T47D (cell line): Measurements from ENCODE around the gene ANKFN1.
"Not testable (repeated sequence)": the region's sequence is repeated elsewhere in the genome, so short reads cannot be mapped to it uniquely, and the experiment has no call there.

Experiments
- DNase-seq, 2 experiments: peaks; one replicate each; pipeline versions ENCODE4 v3.0.0 to v3.0.0-alpha.2; 2011 to 2012; ENCODE audit warnings: low read depth in 1 of 2, low spot score in 1 of 2
- JUND ChIP-seq: IDR thresholded peaks from 2 replicates; pipeline ENCODE4 v1.6.1; 2012; ENCODE audit warnings: low read depth
- in situ Hi-C: cut with HindIII; loops from 2 replicates; pipeline ENCODE4 v1.10.0; 2016; ENCODE audit warnings: low sequenced_read_pairs, low pct_unique_long_range_greater_than_20kb

ANKFN1 gene

DNA sequence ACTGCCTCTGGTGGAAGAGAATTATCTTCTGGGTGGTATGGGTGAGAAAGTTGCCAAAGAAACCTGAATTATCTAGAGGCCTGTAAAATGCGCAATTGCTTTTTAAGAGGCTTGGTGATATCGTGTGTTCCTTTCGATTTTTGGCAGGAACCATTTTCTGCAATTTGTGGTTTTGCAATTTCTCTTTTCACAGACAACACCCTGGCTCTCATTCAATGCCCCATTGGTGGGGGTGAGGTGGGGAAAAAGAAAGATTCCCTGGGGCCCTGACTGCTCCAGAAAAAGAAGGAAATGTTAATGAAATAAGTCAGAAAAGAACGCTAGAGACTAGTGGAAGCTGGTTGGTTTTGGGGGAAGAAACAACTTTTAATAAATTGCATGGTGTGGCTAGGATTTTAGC, 77.4 kb downstream of the ANKFN1 start:
- DNase-seq: no peak
- TF ChIP-seq JUND: no peak
- in situ Hi-C loops: no loop called here

DNA sequence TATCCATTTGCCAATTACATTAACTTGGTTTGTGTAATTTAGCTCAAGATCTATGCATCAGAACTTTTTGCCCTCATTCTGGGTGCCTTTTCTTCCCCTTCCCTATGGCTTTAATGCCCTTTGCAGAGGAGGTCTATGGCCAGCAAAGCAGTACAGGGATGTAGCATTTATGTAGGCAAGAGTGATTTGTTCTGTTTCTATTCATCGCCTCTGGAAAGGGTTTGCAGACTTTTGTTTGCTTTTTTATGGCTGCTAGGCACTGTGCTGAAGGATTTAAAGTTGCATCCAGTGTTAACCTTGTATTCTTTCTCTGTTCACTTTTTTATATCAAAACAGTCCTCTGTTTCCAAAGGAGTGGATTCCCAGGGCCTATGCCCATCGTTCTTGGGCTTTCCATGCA, 78.0 kb downstream of the ANKFN1 start:
- DNase-seq: no peak
- in situ Hi-C loops: no loop called here
- TF ChIP-seq JUND: no peak

DNA sequence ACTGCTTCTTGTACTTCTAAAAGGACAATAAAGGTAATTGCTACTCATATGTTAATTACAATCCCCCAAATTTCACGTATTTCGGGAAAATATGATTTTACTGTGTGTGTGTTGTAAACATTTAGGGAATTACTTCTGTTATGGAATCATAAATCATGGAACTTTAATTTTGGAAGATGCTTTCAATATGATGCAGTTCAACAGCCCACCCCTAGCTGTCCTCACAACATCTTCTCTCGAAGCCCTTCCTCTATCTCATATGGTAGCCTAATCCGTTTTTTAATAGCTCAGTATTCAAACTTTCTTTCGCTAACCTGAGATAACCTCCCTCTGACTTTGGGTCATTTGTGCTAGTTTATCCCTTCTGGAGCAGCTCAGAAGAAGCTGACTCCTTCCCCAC, 78.4 kb downstream of the ANKFN1 start:
- TF ChIP-seq JUND: no peak
- no peak for DNase-seq
- in situ Hi-C loops: no loop called here

DNA sequence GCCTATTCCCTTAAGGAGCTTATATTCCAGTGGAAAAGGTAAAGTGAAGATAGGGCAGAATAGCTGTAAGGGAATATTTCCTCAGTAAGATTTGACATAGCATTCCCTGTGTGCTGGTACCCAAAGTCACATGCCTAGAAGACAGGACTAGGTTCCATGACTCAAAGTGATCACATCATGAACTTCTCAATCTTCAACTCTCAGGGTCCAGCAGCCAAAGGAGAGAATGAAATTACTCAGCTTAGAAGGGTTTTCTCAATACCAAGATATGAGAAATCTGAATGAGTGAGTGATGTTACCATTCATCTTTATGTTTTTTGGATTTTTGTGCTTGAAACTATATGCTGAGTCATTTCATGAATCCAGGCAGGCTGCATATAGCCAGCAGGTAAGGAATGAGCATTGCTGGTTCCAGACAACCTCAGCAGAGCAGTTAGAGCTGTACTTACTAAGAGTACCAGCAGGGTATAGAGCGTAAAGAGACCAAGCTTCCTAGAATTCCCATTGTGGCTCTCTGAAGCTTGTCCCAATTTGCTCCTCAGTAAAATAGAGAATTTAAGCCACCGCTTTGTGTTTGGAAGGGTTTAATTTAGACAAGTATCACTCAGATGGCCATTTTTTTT, 91.1 kb downstream of the ANKFN1 start:
- no peak for DNase-seq
- in situ Hi-C loops: no loop called here
- TF ChIP-seq JUND: no peak

DNA sequence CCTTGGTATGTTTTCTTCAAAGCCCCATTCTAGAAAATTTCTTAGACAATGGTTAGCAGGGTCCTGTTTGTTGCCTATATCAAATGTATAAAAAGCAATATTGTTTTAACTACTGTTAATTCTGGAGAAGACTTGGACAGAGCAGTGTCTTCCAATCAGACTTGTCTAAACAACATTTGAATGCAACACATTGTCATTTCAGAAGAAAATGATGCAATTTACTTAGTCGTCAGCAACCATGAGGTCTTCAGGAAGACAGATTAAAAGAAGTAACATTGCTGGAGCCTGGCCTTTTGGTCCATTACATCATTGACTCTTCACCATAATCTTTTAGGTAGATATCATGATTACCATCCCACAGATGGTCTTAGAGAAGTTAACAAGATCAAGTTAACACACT, 94.5 kb downstream of the ANKFN1 start:
- TF ChIP-seq JUND: no peak
- in situ Hi-C loops: no loop called here
- DNase-seq: no peak

DNA sequence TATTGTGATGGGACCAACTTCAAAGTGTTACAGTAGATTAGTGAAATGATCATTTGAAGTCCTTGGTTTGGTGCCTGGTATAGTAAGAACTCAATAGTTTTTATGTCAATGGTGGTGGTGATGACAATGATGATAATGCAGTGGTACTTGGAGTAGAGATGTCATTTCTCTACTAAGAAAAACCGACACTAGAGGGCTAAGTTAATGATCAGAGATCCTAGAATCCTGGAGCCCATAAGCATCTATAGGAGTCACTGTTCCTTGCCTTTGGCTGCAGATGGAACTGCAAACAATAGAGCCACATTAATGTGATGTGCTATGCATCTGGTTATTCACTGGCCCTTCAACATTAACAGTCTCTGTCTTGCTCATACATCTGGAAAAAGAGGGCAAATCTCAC, 103.8 kb downstream of the ANKFN1 start:
- no peak for TF ChIP-seq JUND
- no peak for DNase-seq
- in situ Hi-C loops: no loop called here

DNA sequence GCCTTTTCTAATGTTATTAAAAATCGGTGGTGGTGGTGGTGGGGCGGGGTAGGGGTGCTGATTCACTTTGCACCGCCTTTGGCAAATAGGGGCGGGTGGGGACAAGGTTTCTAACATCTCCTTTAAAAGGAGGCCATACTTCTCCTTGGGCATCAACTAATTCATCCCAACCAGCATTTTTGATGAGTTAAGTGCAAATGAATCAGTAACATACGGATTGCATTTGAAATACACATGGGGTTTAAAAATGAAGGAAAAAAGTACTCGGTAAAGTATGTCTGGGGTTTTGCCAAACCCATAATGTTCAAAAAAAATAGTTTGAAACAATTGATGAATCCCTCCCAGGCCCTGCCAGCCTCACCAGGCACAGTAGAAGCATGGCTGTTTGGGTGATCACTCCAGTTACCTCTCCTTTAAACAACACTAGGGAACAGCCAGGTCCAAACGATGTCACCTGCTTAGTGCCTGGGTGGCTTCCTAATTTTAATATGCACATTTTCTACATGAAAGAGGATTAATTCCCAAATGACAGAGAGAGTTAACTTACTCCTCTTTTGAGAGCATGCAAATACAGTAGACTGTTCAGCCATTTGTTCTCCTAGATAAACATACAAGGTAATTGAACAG, 107.2 kb downstream of the ANKFN1 start:
- in situ Hi-C loops: no loop called here
- DNase-seq: no peak
- TF ChIP-seq JUND: no peak

DNA sequence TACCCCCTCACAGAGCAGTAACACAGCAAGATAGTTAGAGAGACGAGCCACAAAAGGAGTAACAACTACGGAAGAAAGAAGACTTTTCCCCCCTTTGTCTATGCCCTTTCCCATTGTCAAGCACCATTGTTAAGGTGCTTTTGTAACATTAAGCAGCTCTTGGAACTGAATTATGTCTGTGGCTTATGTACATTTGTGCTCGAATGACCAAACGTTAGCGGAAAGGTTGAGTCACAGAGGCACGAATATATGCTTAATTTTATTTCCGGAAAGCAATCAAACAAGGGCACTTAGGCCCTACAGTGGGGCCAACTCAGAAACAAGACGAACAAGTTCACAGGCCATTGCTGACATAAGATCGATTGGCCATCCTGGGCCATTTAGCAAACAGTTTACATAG, 109.5 kb downstream of the ANKFN1 start:
- in situ Hi-C loops: no loop called here
- no peak for TF ChIP-seq JUND
- DNase-seq: peak in 1 of 2 experiments; percentile 74

DNA sequence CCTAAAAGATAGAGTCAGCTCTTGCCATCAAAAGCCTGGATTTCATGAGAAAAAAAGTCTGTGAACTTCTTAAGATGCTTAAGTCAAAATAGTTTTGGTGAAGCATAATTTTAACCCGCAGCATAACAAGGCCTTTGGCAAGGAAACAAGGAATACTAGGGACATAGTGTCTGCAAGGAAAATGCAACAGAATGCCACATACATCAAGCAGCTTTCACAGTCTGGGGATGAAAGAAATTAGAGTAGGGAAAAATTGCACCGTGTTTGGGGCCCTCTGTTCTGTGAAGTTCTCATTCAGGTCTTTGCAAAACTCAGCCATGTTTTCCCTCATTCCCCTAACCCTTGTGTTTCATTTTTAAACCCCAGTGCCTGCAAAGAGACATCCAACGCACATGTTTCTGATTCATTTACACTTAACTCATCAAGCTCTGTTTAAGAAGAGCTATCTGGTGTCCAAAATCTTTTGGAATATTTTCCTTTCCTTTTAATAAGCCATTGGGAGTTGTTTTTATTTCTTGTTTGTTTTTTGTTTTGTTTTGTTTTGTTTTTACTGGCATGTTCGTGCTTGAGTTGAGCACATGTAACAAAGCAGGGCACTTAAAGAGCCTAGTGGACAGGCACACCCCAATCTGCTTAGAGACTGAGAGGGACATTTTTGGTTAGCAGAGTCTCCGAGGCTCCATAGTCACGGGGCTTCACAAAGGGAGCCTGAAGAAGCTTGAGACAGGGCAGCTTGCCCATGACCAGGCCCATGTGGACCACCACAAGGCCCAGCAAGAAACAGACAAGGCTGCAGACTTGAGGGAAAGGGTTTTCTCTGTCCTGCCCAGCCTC, 116.5 kb downstream of the ANKFN1 start:
- no peak for TF ChIP-seq JUND
- no peak for DNase-seq
- in situ Hi-C loops: no loop called here

DNA sequence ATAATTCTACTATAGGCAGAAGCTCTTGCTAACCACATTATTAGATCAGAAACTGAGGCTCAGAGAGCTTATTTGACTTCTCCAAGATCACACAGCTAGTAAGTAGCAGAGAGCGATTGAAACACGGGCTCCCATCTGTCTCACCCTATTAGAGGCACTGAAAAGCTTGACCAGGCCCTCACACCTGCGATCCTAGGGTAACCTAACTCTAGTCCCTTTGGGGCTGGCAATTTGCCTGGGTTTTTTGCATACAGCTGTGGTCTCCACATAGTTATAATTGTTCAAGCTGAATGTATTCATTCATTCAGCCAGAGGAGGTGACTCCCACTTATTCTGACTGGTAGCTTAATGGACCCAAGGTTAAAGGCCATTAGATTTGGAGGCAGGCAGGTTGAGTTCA, 121.2 kb downstream of the ANKFN1 start:
- in situ Hi-C loops: no loop called here
- DNase-seq: no peak
- no peak for TF ChIP-seq JUND

DNA sequence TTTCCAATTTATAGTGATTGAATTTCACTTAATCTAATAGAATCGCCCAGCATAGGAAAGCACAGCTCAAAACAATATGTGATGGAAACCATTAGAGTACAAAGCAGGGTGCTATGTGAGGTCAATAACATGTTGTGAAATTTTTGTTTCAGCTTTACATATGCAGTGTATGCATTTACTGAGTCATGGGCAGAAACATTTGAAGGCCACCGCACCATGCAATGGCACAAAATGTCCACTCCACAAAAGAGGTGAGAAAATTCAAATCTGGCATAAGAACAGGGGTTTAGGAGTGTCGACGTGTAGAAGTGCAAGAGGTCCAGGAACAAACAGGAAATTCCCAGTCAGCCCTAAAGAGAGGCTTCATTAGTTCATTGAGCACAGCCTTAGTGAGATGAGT, 131.2 kb downstream of the ANKFN1 start:
- no peak for DNase-seq
- in situ Hi-C loops: no loop called here
- no peak for TF ChIP-seq JUND

DNA sequence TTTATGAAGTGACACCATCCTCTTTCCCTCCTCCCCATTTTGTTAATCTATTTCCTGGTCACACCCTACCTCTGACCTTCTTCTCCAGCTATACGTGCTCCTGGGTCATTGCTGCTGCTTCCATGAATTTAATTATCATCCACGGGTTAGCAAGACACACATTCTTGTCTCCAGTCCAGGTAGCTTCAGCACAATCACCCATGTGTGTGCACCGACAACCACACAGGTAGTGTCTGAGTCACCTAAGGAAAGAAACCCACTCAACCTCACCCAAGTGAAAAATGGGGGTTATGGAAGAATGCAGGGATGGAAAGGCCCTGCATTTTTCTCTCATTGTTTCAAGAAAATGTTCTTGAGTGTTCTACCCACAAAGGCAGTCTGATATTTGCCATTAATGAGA, 135.5 kb downstream of the ANKFN1 start:
- DNase-seq, in situ Hi-C loops: not testable (repeated sequence)

DNA sequence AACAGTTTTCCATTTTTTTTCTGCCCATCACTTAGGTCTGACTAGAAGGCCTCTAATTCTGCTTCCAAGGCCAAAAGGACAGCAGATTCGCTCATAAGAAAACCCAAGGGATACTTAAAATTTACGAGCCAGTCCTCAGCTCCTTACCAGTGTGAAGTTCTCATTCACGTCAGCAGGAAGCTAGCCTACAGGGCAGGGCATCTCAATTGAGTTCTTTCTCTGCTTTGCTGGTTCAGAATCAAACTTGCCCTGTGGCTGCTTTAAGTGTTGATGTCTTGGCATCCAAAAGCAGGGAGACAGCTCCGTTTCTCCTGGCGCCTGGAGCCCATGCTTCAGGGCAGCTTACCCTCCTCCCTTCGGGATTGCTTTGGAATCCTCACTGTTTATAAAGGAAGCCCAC, 136.0 kb downstream of the ANKFN1 start:
- no peak for TF ChIP-seq JUND
- DNase-seq: no peak
- in situ Hi-C loops: no loop called here
